HG03432 (cell line): ENCODE data around the gene RHNO1.
"Not testable (repeated sequence)": the region's sequence is repeated elsewhere in the genome, so short reads cannot be mapped to it uniquely, and the experiment has no call there.

Experiments used
- ATAC-seq: cut with Tn5 transposase; IDR thresholded peaks from one replicate; pipeline ENCODE4 v1.9.1; 2021; ENCODE audit warnings: mild to moderate bottlenecking, moderate library complexity; ENCODE audit not compliant: unreplicated experiment

RHNO1 gene

GRCh38 chr12:2858334-2858733 is 18.7 kb upstream of the RHNO1 start:
- ATAC-seq = no peak

- ATAC-seq = no peak
Observed at GRCh38 chr12:2858944-2859421, 18.0 kb upstream of the RHNO1 start.

GRCh38 chr12:2860170-2860569 is 16.9 kb upstream of the RHNO1 start:
- no peak for ATAC-seq

GRCh38 chr12:2862876-2863275 is 14.1 kb upstream of the RHNO1 start:
- no peak for ATAC-seq

- not testable (repeated sequence) for ATAC-seq
Observed at GRCh38 chr12:2863402-2863801, 13.6 kb upstream of the RHNO1 start.

- no peak for ATAC-seq
Observed at GRCh38 chr12:2864198-2864597, 12.8 kb upstream of the RHNO1 start.

GRCh38 chr12:2868986-2869632 is 7.9 kb upstream of the RHNO1 start:
- not testable (repeated sequence) for ATAC-seq

- peak; percentile 26 for ATAC-seq
Observed at GRCh38 chr12:2876431-2877046, 484 bp upstream of the RHNO1 start.

GRCh38 chr12:2877953-2878732 is 1.1 kb downstream of the RHNO1 start:
- ATAC-seq = no peak

GRCh38 chr12:2879853-2880252 is 2.8 kb downstream of the RHNO1 start:
- ATAC-seq = no peak

GRCh38 chr12:2884810-2885209 is 7.8 kb downstream of the RHNO1 start:
- no peak for ATAC-seq

GRCh38 chr12:2886768-2887450 is 9.9 kb downstream of the RHNO1 start:
- ATAC-seq = no peak

GRCh38 chr12:2890001-2890387 is 13.0 kb downstream of the RHNO1 start:
- no peak for ATAC-seq

- ATAC-seq = peak; percentile 97
Observed at GRCh38 chr12:2890388-2891239, 13.6 kb downstream of the RHNO1 start, which contains the start of gene TULP3. Gene TULP3 (plus strand): TSS chr12:2890891. CDS start chr12:2890948, 57 bp downstream.

GRCh38 chr12:2891240-2892053 is 14.4 kb downstream of the RHNO1 start:
- peak; percentile 23 for ATAC-seq

- ATAC-seq = no peak
Observed at GRCh38 chr12:2892246-2892645, 15.2 kb downstream of the RHNO1 start.

- no peak for ATAC-seq
Observed at GRCh38 chr12:2893007-2893406, 16.0 kb downstream of the RHNO1 start.

- no peak for ATAC-seq
Observed at GRCh38 chr12:2895051-2895451, 18.0 kb downstream of the RHNO1 start.

GRCh38 chr12:2895511-2895910 is 18.5 kb downstream of the RHNO1 start:
- no peak for ATAC-seq
